Measurements from ENCODE around the gene SLC23A1. TPM values are rescaled to one million over a fixed set of nuclear protein-coding genes. Genes with fewer than 3 reads are reported as not detected.

The SLC23A1 gene
- polyA plus RNA-seq, 4 donors = 11.7 to 17.0 (median 14.5) TPM

Other genes starting within 250 kb of the SLC23A1 start
- 10 to 100 TPM; 52.6 to 55.5 (median 53.0) TPM for gene SIL1, start 184.9 kb downstream of the SLC23A1 start, polyA plus RNA-seq (ENCODE audit: insufficient read length in 4 of 4)
- 100 to 1,000 TPM; 600 to 777 (median 751) TPM for gene MATR3, start 89.6 kb downstream of the SLC23A1 start, polyA plus RNA-seq (ENCODE audit: insufficient read length in 4 of 4)
- gene PAIP2, start 41.4 kb downstream of the SLC23A1 start, polyA plus RNA-seq (ENCODE audit: insufficient read length in 4 of 4) = 100 to 1,000 TPM; 165 to 197 (median 196) TPM
- gene MZB1, start 6.6 kb upstream of the SLC23A1 start, polyA plus RNA-seq (ENCODE audit: insufficient read length in 4 of 4) = under 1 TPM; 0.60 to 0.95 (median 0.72) TPM
- gene PROB1, start 11.8 kb upstream of the SLC23A1 start, polyA plus RNA-seq (ENCODE audit: insufficient read length in 4 of 4) = 1 to 10 TPM; 1.7 to 3.4 (median 2.1) TPM
- gene SPATA24, start 20.8 kb upstream of the SLC23A1 start, polyA plus RNA-seq (ENCODE audit: insufficient read length in 4 of 4) = 10 to 100 TPM in 3 of 4 donors, 1 to 10 TPM in 1; 9.6 to 13.8 (median 11.7) TPM
- gene DNAJC18, start 56.2 kb upstream of the SLC23A1 start, polyA plus RNA-seq (ENCODE audit: insufficient read length in 4 of 4) = 10 to 100 TPM; 27.1 to 36.0 (median 31.5) TPM
- gene ECSCR, start 79.4 kb upstream of the SLC23A1 start, polyA plus RNA-seq (ENCODE audit: insufficient read length in 4 of 4) = 10 to 100 TPM; 25.6 to 27.8 (median 26.0) TPM
- under 1 TPM in 1 of 4 donors, not detected in 3; 0.03 TPM for gene SMIM33, start 87.7 kb upstream of the SLC23A1 start, polyA plus RNA-seq (ENCODE audit: insufficient read length in 4 of 4)
- 10 to 100 TPM; 28.0 to 35.8 (median 31.7) TPM for gene STING1, start 99.5 kb upstream of the SLC23A1 start, polyA plus RNA-seq (ENCODE audit: insufficient read length in 4 of 4)
- 100 to 1,000 TPM; 153 to 209 (median 197) TPM for gene UBE2D2, start 178.0 kb upstream of the SLC23A1 start, polyA plus RNA-seq (ENCODE audit: insufficient read length in 4 of 4)

All from right renal pelvis (tissue), 4 donors.